Osteoblast (primary cell): ENCODE data around the gene PTK6. TPM values are rescaled to one million over a fixed set of nuclear protein-coding genes. Genes with fewer than 3 reads are reported as not detected.

Experiments used
- DNase-seq: peaks from one replicate; pipeline ENCODE4 v3.0.0; 2011; ENCODE audit warnings: low spot score, mixed read lengths; ENCODE audit not compliant: insufficient read length; ENCODE audit errors: missing footprints
- H2AFZ ChIP-seq: 2 replicates; pipeline ENCODE4 v1.6.0; 2011; ENCODE audit warnings: mild to moderate bottlenecking, low read length
- H3K27ac ChIP-seq: 2 replicates; pipeline ENCODE4 v1.5.1; 2011; ENCODE audit warnings: mild to moderate bottlenecking, low read depth, low read length, moderate library complexity
- H3K27me3 ChIP-seq: 2 replicates; pipeline ENCODE4 v1.6.0; 2012; ENCODE audit warnings: mild to moderate bottlenecking, control low read depth, inconsistent platforms, low read length, moderate library complexity; ENCODE audit not compliant: insufficient read depth
- H3K36me3 ChIP-seq: 2 replicates; pipeline ENCODE4 v1.5.1; 2011; ENCODE audit warnings: mild to moderate bottlenecking, low read length, control low read depth, moderate library complexity; ENCODE audit not compliant: insufficient read depth
- H3K4me1 ChIP-seq: 2 replicates; pipeline ENCODE4 v1.5.1; 2011; ENCODE audit warnings: mild to moderate bottlenecking, low read length, control low read depth, moderate library complexity; ENCODE audit not compliant: insufficient read depth
- H3K4me2 ChIP-seq: 2 replicates; pipeline ENCODE4 v1.6.0; 2011; ENCODE audit warnings: mild to moderate bottlenecking, low read length; ENCODE audit not compliant: insufficient read depth
- H3K4me3 ChIP-seq: fragments of 200-600 bp; sonication (generic); 3 replicates; pipeline ENCODE4 v1.5.1; 2012; ENCODE audit warnings: mild to moderate bottlenecking, low read length, inconsistent platforms; ENCODE audit not compliant: insufficient read depth
- H3K79me2 ChIP-seq: 2 replicates; pipeline ENCODE4 v1.6.0; 2012; ENCODE audit warnings: mild to moderate bottlenecking, low read length, control low read depth, inconsistent platforms; ENCODE audit not compliant: insufficient read depth
- H3K9me3 ChIP-seq: 2 replicates; pipeline ENCODE4 v1.5.1; 2011; ENCODE audit warnings: low read depth, low read length, control low read depth
- H4K20me1 ChIP-seq: 2 replicates; pipeline ENCODE4 v1.6.0; 2012; ENCODE audit warnings: mild to moderate bottlenecking, low read length, control low read depth; ENCODE audit not compliant: insufficient read depth
- CTCF ChIP-seq: IDR thresholded peaks from 2 replicates; pipeline ENCODE4 v1.5.1; 2011; ENCODE audit warnings: mild to moderate bottlenecking, low read depth, low read length, moderate library complexity; ENCODE audit errors: extremely low read depth
- total RNA-seq: library from RNA; depleted of rRNA; stranded (reverse); fragments of >200 nt; gene quantifications from 2 replicates; pipeline ENCODE4 v1.2.3, GENCODE V29; 2012

PTK6 gene
- total RNA-seq, 1 donor, result not detected

- Histone ChIP-seq H4K20me1 (no peaks in the 10 kb centered on the region), H3K27ac (no peak overlapping the region), H3K27me3 (peaks cover 36% of the 10 kb centered on the region), H3K9me3 (no peaks in the 10 kb centered on the region), H3K4me2 (no peak overlapping the region), H2AFZ (no peak overlapping the region), H3K79me2 (no peaks in the 10 kb centered on the region), H3K4me1 (no peaks in the 10 kb centered on the region), H3K4me3 (no peak overlapping the region), H3K36me3 (no peaks in the 10 kb centered on the region)
- no peak for DNase-seq
- TF ChIP-seq CTCF, result no peak
Observed at GRCh38 chr20:63478346-63479302, 58.6 kb downstream of the PTK6 start.

Other genes with a start within 250 kb of the PTK6 start
- not detected in 2 replicates for gene COL20A1, start 244.2 kb downstream of the PTK6 start, total RNA-seq
- gene CHRNA4, start 176.0 kb downstream of the PTK6 start, total RNA-seq, result not detected in 2 replicates
- 0.36 TPM in 1 of 2 replicates, not detected in the other for gene KCNQ2, start 64.7 kb downstream of the PTK6 start, total RNA-seq
- gene EEF1A2, start 38.3 kb downstream of the PTK6 start, total RNA-seq, result not detected in 2 replicates
- 52.2 and 85.4 TPM in 2 replicates for gene PPDPF, start 16.6 kb downstream of the PTK6 start, total RNA-seq
- gene SRMS, start 10.4 kb upstream of the PTK6 start, total RNA-seq, result not detected in 2 replicates
- under 0.01 TPM in 1 of 2 replicates, not detected in the other for gene FNDC11, start 16.8 kb upstream of the PTK6 start, total RNA-seq
- gene HELZ2, start 36.9 kb upstream of the PTK6 start, total RNA-seq, result 23.3 and 27.5 TPM in 2 replicates
- 7.4 and 9.4 TPM in 2 replicates for gene GMEB2, start 89.7 kb upstream of the PTK6 start, total RNA-seq
- gene STMN3, start 116.0 kb upstream of the PTK6 start, total RNA-seq, result 1.1 and 2.1 TPM in 2 replicates
- gene RTEL1, start 120.9 kb upstream of the PTK6 start, total RNA-seq, result 10.9 and 11.8 TPM in 2 replicates
- gene TNFRSF6B, start 159.3 kb upstream of the PTK6 start, total RNA-seq, result 2.1 and 2.9 TPM in 2 replicates
- gene ARFRP1, start 170.6 kb upstream of the PTK6 start, total RNA-seq, result 21.7 and 23.0 TPM in 2 replicates
- 15.6 and 18.8 TPM in 2 replicates for gene ZGPAT, start 170.7 kb upstream of the PTK6 start, total RNA-seq
- gene LIME1, start 199.3 kb upstream of the PTK6 start, total RNA-seq, result 1.8 and 2.9 TPM in 2 replicates
- 27.5 and 29.5 TPM in 2 replicates for gene SLC2A4RG, start 202.4 kb upstream of the PTK6 start, total RNA-seq